ENCODE results near the gene SYNM.

The SYNM gene

GRCh38 chr15:99177679-99178078, 72.8 kb downstream of the SYNM start:
- Histone ChIP-seq H3K27ac (ENCODE audit: low read depth, low read length) (no peak overlapping the region), H3K4me3 (ENCODE audit: low read length) (no peak overlapping the region), H3K9me3 (ENCODE audit: insufficient read depth, low read depth, low read length) (no peaks in the 10 kb centered on the region), H3K9ac (ENCODE audit: low read depth, low read length) (no peak overlapping the region), H3K36me3 (ENCODE audit: insufficient read depth, low read length) (0 out of 2 replicates have a peak, but pooled peaks cover 2% of the 10 kb centered on the region), H3K27me3 (ENCODE audit: insufficient read depth, low read length) (no peaks in the 10 kb centered on the region), H3K4me1 (ENCODE audit: insufficient read depth, low read length) (0 out of 2 replicates have a peak, but pooled peaks cover 7% of the 10 kb centered on the region)
- 95% methylated on average over 2 of the region's 2 CpGs for WGBS

GRCh38 chr15:99180086-99180963, 75.4 kb downstream of the SYNM start:
- WGBS = 93% methylated on average over 3 of the region's 3 CpGs
- Histone ChIP-seq H3K27me3 (ENCODE audit: insufficient read depth, low read length) (no peaks in the 10 kb centered on the region), H3K4me3 (ENCODE audit: low read length) (no peak overlapping the region), H3K9ac (ENCODE audit: low read depth, low read length) (no peak overlapping the region), H3K4me1 (ENCODE audit: insufficient read depth, low read length) (0 out of 2 replicates have a peak, but pooled peaks cover 7% of the 10 kb centered on the region), H3K27ac (ENCODE audit: low read depth, low read length) (no peak overlapping the region), H3K9me3 (ENCODE audit: insufficient read depth, low read depth, low read length) (no peaks in the 10 kb centered on the region), H3K36me3 (ENCODE audit: insufficient read depth, low read length) (peaks cover 3% of the 10 kb centered on the region; the same call in 1 of the 2 replicates)

GRCh38 chr15:99180964-99181306, 76.1 kb downstream of the SYNM start:
- WGBS = 97% methylated on average over 2 of the region's 2 CpGs
- H3K9ac ChIP-seq (ENCODE audit: low read depth, low read length) = no peak overlapping the region
- H3K27me3 ChIP-seq (ENCODE audit: insufficient read depth, low read length) = no peaks in the 10 kb centered on the region
- H3K4me1 ChIP-seq (ENCODE audit: insufficient read depth, low read length) = 0 out of 2 replicates have a peak, but pooled peaks cover 7% of the 10 kb centered on the region
- H3K9me3 ChIP-seq (ENCODE audit: insufficient read depth, low read depth, low read length) = no peaks in the 10 kb centered on the region
- no peak overlapping the region for H3K27ac ChIP-seq (ENCODE audit: low read depth, low read length)
- H3K36me3 ChIP-seq (ENCODE audit: insufficient read depth, low read length) = peaks cover 3% of the 10 kb centered on the region; the same call in 1 of the 2 replicates
- H3K4me3 ChIP-seq (ENCODE audit: low read length) = no peak overlapping the region

- Histone ChIP-seq H3K27ac (ENCODE audit: low read depth, low read length) (no peak overlapping the region), H3K4me3 (ENCODE audit: low read length) (no peak overlapping the region), H3K4me1 (ENCODE audit: insufficient read depth, low read length) (0 out of 2 replicates have a peak, but pooled peaks cover 7% of the 10 kb centered on the region), H3K27me3 (ENCODE audit: insufficient read depth, low read length) (no peaks in the 10 kb centered on the region), H3K9me3 (ENCODE audit: insufficient read depth, low read depth, low read length) (no peaks in the 10 kb centered on the region), H3K9ac (ENCODE audit: low read depth, low read length) (no peak overlapping the region), H3K36me3 (ENCODE audit: insufficient read depth, low read length) (peaks cover 3% of the 10 kb centered on the region; the same call in 1 of the 2 replicates)
- 43% methylated on average over 4 of the region's 4 CpGs for WGBS
Measured at GRCh38 chr15:99181545-99181971, 76.7 kb downstream of the SYNM start.

GRCh38 chr15:99182791-99183190, 77.9 kb downstream of the SYNM start:
- Histone ChIP-seq H3K9ac (ENCODE audit: low read depth, low read length) (no peak overlapping the region), H3K27me3 (ENCODE audit: insufficient read depth, low read length) (no peaks in the 10 kb centered on the region), H3K4me3 (ENCODE audit: low read length) (no peak overlapping the region), H3K36me3 (ENCODE audit: insufficient read depth, low read length) (peaks cover 3% of the 10 kb centered on the region; the same call in 1 of the 2 replicates), H3K9me3 (ENCODE audit: insufficient read depth, low read depth, low read length) (no peaks in the 10 kb centered on the region), H3K27ac (ENCODE audit: low read depth, low read length) (no peak overlapping the region), H3K4me1 (ENCODE audit: insufficient read depth, low read length) (0 out of 2 replicates have a peak, but pooled peaks cover 7% of the 10 kb centered on the region)
- 88% methylated on average over 1 of the region's 1 CpG for WGBS
